Fibroblast of mammary gland (primary cell): ENCODE measurements around the gene CENPP.

Experiments
- DNase-seq: peaks from one replicate; pipeline ENCODE4 v3.0.0-alpha.2; 2010; ENCODE audit warnings: low read depth
- H3K4me3 ChIP-seq: 2 replicates; pipeline ENCODE4 v1.5.1; 2011; ENCODE audit warnings: low read depth, mild to moderate bottlenecking, low read length, moderate library complexity; ENCODE audit not compliant: control insufficient read depth
- CTCF ChIP-seq: conservative IDR thresholded peaks from 2 replicates; pipeline ENCODE4 v1.5.1; 2011; ENCODE audit warnings: low read depth, low read length, inconsistent platforms; ENCODE audit not compliant: control insufficient read depth, insufficient read depth

The CENPP gene

GRCh38 chr9:92527291-92527828 is 201.6 kb downstream of the CENPP start:
- no peak for DNase-seq
- H3K4me3 ChIP-seq = no peak overlapping the region
- no peak for TF ChIP-seq CTCF

GRCh38 chr9:92527832-92528521 is 202.2 kb downstream of the CENPP start:
- no peak overlapping the region for H3K4me3 ChIP-seq
- no peak for DNase-seq
- no peak for TF ChIP-seq CTCF

- no peak overlapping the region for H3K4me3 ChIP-seq
- no peak for DNase-seq
- no peak for TF ChIP-seq CTCF
These were observed 202.7 kb downstream of the CENPP start for GRCh38 chr9:92528522-92528849.

- DNase-seq = no peak
- H3K4me3 ChIP-seq = no peak overlapping the region
- TF ChIP-seq CTCF = no peak
These were observed 203.4 kb downstream of the CENPP start for GRCh38 chr9:92529124-92529523.

GRCh38 chr9:92530893-92531292 is 205.1 kb downstream of the CENPP start:
- no peak overlapping the region for H3K4me3 ChIP-seq
- no peak for DNase-seq
- no peak for TF ChIP-seq CTCF

- DNase-seq = no peak
- H3K4me3 ChIP-seq = no peak overlapping the region
- no peak for TF ChIP-seq CTCF
These were observed 208.5 kb downstream of the CENPP start for GRCh38 chr9:92534204-92534603.
